ENCODE results near the gene STX2.

- TF ChIP-seq POLR2A (IDR thresholded peaks at IDR 0.05; ENCODE audit: low read depth, low read length) (no peak), TAF1 (IDR thresholded peaks at IDR 0.05; ENCODE audit: borderline replicate concordance, low read depth, low read length) (no peak)
Observed at GRCh38 chr12:130818635-130819576, 20.1 kb downstream of the STX2 start.
